ENCODE measurements around the gene ELAVL2.

Gene ELAVL2

DNA sequence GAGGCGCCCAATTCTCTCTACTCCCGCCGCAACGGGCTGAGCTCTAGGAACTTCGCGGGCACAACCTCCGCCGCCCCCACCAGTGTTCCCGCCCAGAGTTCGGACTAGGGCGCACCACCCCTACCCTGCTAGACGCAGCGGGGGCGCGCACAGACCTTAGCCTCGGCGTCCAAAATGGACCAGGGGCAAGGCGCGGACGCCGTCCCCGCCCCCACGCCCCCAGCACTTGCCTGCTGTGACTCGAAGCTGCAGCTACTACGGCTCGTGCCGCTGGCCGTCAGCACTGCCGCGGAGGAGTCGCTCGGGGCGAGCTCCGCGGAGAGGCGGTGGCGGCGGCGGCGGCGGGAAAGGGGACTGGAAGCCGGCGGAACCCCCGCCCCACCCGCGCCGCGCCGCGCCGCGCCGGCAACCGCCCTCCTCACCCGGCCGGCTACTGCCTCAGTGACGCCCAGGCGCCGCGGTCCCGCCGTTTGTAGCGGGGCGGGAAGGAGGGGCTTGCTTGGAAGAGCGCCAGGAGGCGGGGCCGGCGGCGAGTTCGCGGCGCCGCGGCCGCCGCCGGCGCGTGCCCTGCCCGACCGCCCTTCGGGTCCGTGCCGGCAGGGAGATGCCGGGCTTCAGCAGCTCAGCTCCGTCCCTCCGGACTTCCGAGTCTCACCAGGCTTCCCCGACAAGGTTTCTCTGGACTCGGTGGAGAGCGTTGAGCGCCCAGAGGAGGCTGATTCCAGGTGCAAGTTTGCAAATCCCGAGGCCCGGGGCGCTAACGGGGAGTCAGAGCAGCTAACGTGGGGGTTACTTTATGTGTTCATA lies 4.5 kb downstream of the ELAVL2 start:
- no peak for DNase-seq (ENCODE audit: low spot score)

- DNase-seq (ENCODE audit: low spot score): no peak
Measured at GRCh38 chr9:23820451-23821374, 5.3 kb downstream of the ELAVL2 start.

GRCh38 chr9:23819403-23819802 lies 6.6 kb downstream of the ELAVL2 start:
- no peak for DNase-seq (ENCODE audit: low spot score)

DNA sequence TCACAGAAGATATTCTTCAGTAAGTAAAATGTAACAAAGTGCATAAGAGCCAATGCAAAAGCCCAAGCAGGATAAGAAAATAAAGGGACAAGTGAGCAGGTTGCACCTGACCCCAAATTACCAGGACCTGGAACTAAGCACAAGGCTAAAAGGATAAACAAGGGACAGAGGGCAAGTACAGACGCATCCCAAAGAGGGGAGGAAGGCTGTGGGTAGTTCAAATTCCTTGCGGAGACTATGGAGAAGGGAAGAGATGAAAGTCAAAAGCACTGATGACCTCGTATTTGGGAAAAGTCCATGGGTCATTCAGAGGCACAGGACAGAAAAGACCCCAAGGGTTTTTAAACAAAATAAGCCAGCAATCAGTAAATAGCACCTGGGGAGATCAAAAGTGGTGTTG lies 11.8 kb downstream of the ELAVL2 start:
- DNase-seq (ENCODE audit: low spot score): no peak

GRCh38 chr9:23812673-23813072 lies 13.4 kb downstream of the ELAVL2 start:
- DNase-seq (ENCODE audit: low spot score): no peak

- no peak for DNase-seq (ENCODE audit: low spot score)
Measured at GRCh38 chr9:23811633-23812032, 14.4 kb downstream of the ELAVL2 start.

GRCh38 chr9:23803216-23803615 lies 22.8 kb downstream of the ELAVL2 start:
- DNase-seq (ENCODE audit: low spot score): no peak

- no peak for DNase-seq (ENCODE audit: low spot score)
Measured at GRCh38 chr9:23801523-23801922, 24.5 kb downstream of the ELAVL2 start.

DNA sequence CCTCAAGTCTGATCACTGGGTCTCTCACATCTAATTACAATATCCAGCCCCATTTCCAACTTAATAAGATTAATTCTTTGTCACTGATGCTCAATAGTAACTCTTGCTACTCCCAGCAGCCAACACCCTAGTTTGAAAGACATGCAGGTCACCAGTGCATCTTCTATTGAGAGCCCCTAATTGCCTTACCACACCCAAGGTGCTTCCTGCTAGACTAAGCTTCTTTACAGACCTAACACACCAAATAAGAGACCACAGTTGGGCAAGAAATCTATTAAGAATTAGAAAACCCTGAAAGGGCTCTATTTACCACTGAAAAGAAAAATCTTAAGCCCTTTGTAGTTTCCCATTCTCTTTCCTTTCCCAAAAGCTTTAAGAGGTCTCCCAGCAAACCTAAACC lies 26.5 kb downstream of the ELAVL2 start:
- no peak for DNase-seq (ENCODE audit: low spot score)

DNA sequence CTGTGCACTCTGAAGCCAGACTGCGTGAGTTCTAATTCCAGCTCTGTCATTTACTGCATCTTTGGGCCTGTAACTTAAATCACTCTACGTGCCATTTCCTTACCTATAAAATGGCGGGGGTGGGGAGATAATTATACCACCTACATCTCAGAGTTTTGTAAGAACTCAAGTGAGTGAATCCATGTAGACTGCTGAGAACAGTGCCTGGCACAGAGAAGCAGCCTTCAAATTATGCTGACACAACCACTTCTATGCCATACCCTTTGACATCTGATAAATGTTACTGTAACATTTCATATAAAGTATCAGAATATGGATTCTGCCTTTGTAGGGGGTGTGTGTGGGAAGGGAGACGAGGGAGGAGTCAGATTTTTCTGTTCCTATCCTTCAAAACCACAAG lies 27.7 kb downstream of the ELAVL2 start:
- DNase-seq (ENCODE audit: low spot score): no peak

GRCh38 chr9:23796209-23796608 lies 29.8 kb downstream of the ELAVL2 start:
- no peak for DNase-seq (ENCODE audit: low spot score)

- DNase-seq (ENCODE audit: low spot score): no peak
Measured at GRCh38 chr9:23790351-23791260, 35.4 kb downstream of the ELAVL2 start.

- DNase-seq (ENCODE audit: low spot score): no peak
Measured at GRCh38 chr9:23789529-23790254, 36.3 kb downstream of the ELAVL2 start.

DNA sequence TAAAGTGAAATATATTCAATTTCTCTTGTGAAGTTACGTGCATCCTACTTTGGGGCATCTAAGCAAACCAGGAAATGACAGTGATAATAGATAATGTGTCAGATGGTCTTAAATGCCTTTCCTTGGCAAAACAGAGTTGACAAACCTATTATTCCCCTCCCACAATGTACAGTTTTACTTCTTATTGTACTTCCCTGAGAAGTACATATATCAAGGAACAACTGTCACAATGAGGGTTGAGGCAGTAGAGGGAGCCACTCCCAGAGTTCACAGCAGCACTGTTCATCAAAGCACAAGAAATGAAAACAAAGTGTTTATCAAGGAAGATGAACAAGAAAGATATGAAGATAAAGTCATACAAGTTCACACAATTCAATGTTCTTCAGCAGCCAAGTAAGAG lies 41.1 kb downstream of the ELAVL2 start:
- DNase-seq (ENCODE audit: low spot score): no peak

DNA sequence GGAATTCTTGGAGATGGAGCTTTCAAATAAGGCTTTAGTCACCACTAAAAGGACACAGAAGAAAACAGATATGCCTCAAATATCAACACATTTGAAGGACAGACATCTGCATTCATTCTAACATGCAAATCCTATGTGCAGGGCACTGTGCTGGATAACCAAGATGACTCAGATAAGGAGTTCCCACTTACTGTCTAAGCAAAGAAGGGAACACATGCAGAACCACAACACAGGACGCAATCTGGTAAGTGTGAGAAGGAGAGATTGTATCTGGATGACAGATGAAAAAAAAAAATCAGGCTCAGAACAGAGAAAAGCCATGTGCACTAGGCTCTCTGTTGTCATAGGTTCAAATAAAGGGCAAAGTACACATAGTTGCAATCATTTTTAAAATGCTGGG lies 42.5 kb downstream of the ELAVL2 start:
- DNase-seq (ENCODE audit: low spot score): no peak

GRCh38 chr9:23779220-23779619 lies 46.8 kb downstream of the ELAVL2 start:
- DNase-seq (ENCODE audit: low spot score): no peak

GRCh38 chr9:23777328-23777727 lies 48.7 kb downstream of the ELAVL2 start:
- no peak for DNase-seq (ENCODE audit: low spot score)

DNA sequence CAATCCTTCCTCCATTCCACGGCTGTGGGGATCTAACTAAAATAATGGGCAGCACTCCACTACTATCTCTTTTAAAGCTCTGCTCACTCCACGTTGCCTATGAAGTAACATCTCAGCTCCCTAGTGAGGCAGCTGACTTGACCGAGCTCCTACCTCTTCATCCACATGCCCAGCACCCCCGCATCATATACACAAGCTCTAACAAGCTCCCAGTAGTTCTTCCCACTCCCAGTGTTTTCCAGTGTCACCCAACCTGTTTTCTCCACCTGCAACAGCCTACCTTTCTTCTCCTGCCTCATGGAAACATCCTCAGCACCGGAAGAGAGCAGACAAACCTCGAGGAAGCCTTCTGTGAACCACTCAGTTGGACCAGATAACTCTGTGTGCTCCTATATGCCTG lies 50.5 kb downstream of the ELAVL2 start:
- DNase-seq (ENCODE audit: low spot score): no peak

DNA sequence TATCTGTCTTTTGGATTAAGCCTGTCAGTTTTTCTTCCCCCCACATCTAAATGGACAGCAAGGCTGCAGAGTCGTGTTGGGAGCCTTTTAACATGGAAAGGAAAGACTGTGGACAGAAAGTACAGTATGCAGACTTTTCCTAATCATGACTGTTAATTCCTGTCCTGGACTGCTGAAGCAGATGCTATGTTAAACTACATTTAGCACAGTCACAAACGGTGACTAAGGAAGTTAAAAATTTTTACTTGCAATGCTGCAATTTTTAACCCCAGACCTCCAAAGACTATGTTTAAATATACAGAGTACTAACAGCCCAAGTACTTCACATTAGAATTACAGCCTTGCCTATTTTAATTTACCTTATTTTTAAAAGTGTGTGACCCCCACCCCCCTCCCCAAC lies 51.8 kb downstream of the ELAVL2 start:
- DNase-seq (ENCODE audit: low spot score): no peak

- no peak for DNase-seq (ENCODE audit: low spot score)
Measured at GRCh38 chr9:23772385-23772783, 53.7 kb downstream of the ELAVL2 start.

- DNase-seq (ENCODE audit: low spot score): no peak
Measured at GRCh38 chr9:23771746-23772384, 54.2 kb downstream of the ELAVL2 start.
